Activated CD4-positive, alpha-beta T cell treated with anti-CD3 and anti-CD28 coated beads for 1 hour (primary cell): ENCODE results near the gene TMTC2.
"Not testable (repeated sequence)": the region's sequence is repeated elsewhere in the genome, so short reads cannot be mapped to it uniquely, and the experiment has no call there.

Source experiments
- DNase-seq: peaks from one replicate; pipeline ENCODE4 v3.0.0-alpha.2; 2020

TMTC2 gene

GRCh38 chr12:82728710-82729109 is 42.0 kb downstream of the TMTC2 start:
- no peak for DNase-seq

DNA sequence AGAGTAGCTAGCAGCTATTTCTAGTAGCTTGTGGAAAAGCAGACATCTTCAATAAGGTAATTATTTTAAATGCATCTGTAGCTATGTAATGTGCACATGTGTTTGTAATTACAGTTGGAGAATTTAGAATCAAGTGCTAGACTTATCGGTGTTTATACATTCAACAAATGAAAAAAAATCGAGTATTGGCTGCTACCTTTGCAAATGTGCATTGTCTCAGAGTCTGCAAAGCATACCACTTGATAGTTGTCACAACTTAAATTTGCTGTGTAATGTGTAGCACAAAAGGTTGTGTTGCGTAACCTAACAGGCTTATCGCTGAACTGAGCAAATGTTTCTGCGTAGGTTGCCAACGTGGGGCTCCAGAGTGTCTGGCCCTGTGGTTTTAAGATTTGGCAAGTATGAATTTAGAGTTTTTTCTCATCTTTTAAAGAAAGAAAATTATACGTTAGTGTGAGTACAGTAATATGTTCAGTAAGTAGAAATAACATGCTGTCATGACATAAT is 44.3 kb downstream of the TMTC2 start:
- no peak for DNase-seq

DNA sequence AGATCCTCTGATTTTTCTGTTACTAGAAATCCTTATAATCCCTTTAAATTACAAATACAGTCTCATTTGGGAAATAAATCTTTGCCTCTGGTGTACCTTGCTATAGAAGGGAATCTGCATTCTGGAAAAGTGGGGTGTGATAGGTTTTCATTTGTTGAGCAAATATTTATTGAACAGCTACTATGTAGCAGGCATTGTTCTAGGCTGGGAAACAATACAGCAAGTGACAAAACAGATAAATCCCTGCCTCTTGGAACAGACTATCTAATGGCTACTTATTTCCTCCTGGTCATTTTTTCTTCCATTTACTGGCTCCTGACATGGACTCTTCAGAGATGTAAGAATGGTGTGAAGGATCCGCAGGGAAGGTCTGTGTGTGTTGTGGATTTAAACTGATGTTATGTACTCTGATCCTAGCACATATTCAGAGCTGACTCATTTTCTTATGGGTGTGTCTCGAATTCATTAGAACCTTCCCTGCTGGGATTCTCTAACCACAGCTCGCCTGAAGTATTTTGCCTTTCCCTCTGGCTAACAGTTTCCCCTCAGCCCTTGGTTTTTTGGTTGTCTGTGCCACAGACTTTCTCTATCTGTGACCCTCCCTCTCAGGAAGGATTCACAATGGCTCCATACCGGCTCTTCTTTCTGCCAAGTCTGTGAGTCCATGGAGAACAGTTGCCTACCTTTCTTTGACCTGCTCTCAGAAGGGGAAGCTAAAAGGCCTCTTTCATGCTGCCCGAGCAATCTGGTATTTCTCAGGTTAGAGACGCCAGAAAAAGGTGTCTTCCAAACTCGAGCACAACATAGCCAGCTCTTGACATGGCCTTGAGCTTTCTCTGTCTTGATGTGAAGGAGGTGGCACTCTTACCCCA is 53.7 kb downstream of the TMTC2 start:
- DNase-seq = no peak

- DNase-seq = no peak
Measured at GRCh38 chr12:82745063-82745674, 58.5 kb downstream of the TMTC2 start.

GRCh38 chr12:82745807-82746206 is 59.1 kb downstream of the TMTC2 start:
- no peak for DNase-seq

DNA sequence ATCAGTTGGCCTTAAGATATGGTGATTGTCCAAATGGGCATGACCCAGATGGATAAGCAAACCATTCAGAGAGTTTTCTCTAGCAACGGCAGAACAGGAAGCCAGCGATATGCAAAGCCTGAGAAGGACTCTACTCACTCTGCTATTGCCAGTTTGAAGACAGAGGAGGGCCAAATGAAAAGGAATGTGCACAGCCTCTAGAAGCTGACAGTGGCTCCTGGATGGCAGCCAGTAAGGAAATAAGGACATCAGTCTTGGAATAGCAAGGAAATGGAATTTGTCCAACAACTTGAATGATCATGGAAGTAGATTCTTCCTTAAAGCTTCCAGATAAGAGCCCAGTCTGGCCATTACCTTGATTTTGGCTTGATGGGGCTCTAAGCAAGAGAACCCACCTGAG is 60.0 kb downstream of the TMTC2 start:
- DNase-seq = no peak

DNA sequence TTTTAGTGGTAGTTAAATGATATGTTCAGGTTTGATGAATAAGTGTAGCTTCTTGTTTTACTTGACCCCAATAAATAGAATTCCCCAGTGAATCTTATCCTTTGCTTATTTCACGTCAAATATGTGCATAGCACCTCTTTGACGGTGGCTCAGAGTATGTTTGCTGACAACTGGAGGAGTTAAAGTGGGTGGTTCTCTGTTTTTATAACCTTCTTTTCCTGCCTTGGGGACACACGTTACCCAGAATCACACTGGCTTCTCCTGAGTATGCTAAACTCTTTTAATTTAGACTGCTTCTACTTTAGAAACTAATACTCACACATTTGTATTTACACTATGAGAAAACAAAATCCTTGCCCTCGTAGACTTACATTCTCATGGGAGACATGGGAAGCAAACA is 62.3 kb downstream of the TMTC2 start:
- DNase-seq = no peak

GRCh38 chr12:82754856-82755255 is 68.2 kb downstream of the TMTC2 start:
- DNase-seq = no peak

GRCh38 chr12:82756303-82756702 is 69.6 kb downstream of the TMTC2 start:
- DNase-seq = no peak

GRCh38 chr12:82757059-82757458 is 70.4 kb downstream of the TMTC2 start:
- no peak for DNase-seq

- no peak for DNase-seq
Measured at GRCh38 chr12:82757656-82758055, 71.0 kb downstream of the TMTC2 start.

DNA sequence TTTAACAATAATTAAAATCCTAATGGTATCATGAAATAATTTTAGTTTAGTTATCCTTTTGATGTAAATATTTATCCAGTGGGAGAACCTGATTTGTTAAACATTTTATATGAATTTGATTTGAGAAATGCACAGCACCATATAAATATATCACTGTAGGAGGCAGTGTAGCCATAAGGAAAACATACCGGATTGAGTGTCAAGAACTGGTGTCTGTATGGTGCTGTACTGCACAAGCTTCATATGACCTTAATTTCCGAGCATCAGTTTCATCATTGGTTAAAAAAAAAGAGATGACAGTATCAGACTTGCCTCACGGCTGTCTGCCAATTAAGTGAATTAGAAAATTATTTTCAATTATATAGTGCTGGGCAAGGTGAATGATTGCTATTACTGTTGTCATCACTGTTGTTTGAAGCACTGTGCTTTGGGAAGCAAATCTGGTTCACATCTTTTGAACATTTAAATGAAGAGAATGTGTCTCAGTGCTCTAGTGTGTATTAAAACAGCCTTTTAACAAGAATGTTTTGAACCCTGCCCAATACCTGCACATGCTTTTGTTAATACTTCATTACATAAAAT is 72.1 kb downstream of the TMTC2 start:
- no peak for DNase-seq

DNA sequence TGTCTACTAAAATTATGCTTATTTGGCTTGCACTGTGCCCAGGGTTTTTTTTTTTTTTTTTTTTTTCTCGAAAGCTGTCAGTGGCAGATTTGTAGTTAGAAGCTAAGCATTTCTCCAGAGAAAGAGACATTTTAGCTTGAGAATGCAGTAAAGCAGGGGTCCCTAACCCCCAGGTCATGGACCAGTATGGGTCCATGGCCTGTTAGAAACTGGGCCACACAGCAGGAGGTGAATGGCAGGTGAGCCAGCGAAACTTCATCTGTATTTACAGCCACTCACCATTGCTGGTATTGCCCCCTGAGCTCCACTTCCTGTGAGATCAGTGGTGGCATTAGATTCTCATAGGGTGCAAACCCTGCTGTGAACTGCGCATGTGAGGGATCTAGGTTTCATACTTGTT is 73.7 kb downstream of the TMTC2 start:
- DNase-seq = no peak

DNA sequence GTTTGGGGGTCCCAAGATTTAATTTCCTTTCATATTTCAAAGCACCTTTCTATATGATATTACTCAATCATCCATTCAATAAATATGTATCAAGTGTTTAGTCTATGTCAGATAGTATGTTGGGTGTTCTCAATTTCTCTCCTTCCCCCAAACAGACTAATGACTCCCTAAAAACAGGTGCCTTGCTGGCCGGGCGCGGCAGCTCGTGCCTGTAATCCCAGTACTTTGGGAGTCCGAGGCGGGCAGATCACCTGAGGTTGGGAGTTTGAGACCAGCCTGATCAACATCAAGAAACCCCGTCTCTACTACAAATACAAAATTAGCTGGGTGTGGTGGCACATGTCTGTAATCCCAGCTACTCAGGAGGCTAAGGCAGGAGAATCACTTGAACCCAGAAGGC is 78.5 kb downstream of the TMTC2 start:
- DNase-seq = not testable (repeated sequence)

- no peak for DNase-seq
Measured at GRCh38 chr12:82765971-82766705, 79.4 kb downstream of the TMTC2 start.

DNA sequence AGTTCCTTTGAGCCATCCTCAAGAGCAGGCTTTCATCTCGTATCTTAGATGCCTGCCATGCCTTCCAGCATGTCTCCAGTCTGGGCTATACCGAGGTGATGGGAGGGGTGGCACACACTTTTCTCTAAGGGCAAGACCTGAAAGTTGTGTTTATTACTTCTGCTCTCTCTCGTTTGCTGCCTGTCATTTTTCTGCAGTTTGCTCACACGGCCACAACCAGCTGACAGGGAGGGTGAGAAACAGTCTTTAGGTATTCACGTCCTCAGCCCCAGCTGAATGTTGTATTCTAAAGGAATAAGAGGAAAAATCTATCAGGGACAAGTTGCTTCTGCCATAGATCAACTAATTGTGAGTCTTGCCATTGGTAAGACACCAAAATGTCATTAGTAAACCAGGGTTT is 88.0 kb downstream of the TMTC2 start:
- no peak for DNase-seq

- no peak for DNase-seq
Measured at GRCh38 chr12:82780517-82780916, 93.8 kb downstream of the TMTC2 start.

GRCh38 chr12:82781309-82781997 is 94.7 kb downstream of the TMTC2 start:
- DNase-seq = no peak

DNA sequence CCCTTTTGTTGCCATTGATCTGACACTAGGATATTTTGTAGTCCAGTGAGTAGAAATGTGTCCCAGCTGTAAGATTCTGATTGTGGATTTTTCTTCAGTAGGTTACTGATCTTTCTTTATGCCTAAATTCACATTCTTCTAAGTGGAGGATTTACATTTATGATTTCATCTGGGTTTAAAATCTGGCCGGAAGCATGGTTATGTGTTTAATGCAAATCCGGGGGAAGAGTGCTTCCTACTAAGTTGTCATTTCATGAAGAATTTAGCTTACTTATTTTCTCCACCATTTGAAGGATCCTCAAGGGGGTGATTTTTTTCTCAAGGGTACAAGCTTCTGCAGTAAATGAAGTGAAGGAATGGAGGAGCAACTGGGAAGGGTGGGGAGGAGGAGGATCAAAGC is 96.7 kb downstream of the TMTC2 start:
- DNase-seq = no peak

DNA sequence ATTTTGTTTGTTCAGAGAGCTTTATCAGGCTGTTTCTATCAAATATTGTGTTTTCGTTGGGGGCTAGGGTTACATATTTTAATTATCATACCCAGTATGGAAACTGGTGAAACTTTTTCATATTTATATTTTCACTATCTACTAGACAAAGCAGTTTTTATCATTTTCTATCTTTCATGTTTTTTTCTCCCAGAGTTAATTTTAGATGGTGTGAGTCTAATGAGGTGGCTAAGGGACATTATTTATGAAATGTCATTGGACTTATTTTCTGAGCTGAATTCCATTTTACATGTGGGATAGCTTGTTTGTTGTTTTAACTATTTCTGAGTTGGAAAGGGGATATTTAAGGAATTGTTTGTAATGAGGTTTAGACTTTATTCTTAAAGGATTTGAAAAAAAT is 100.3 kb downstream of the TMTC2 start:
- no peak for DNase-seq

DNA sequence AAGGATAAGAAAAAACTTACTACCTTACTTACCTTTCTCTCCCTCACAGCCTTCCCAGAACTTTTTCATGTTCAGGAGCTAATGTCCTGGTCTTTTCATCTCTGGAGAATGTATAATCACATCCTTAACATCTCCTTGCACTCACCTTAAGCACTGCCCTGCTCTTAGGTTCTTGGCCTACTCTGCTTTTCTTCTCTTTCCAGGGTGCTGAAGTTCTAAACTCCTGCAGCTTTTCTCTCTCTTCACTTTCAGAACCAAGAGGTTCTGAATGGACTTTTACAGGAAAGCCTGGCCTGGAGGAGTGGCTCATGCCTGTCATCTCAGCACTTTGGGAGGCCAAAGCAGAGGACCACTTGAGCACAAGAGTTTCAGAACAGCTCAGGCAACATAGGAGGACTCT is 101.9 kb downstream of the TMTC2 start:
- DNase-seq = no peak

DNA sequence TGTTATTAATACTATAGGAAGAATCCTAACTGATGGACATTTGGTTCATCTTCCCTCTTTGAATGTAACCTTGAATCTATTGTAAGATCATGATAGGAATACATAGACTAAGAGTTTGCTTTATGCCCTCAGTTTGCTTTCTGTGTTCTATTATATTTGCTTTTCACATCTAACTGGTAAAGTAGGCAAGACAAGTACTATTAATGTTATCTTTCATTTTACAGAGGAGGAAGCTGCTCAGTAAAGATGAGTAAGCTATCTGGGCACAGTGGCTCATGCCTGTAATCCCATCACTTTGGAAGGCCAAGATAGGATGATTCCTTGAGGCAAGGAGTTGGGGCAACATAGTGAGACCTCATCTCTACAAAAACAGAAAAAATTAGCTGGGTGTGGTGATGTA is 103.0 kb downstream of the TMTC2 start:
- no peak for DNase-seq
